SK-N-SH (cell line): ENCODE measurements around the gene CENPO. TPM values are rescaled to one million over a fixed set of nuclear protein-coding genes. Genes with fewer than 3 reads are reported as not detected.

Source experiments
- CTCF ChIA-PET: fragments of 300-600, 350-600 bp; formaldehyde crosslinking; extraction: SDS; loops from one replicate; lab custom pipeline; 2021; lab: Yijun Ruan, JAX
- POLR2A ChIA-PET: fragments of 350-600 bp; sonication (Branson Sonifier 250); formaldehyde crosslinking; extraction: SDS; loops from one replicate; lab custom pipeline; 2020; ENCODE audit warnings: antibody characterized with exemption, inconsistent platforms; lab: Yijun Ruan, JAX
- DNase-seq: peaks from one replicate; pipeline ENCODE4 v3.0.0; 2012
- H2AFZ ChIP-seq: fragments of 200-600 bp; sonication (generic); 2 replicates; pipeline ENCODE4 v1.8.1; 2016; ENCODE audit warnings: antibody characterized with exemption, mild to moderate bottlenecking, low read depth
- H3F3A ChIP-seq: fragments of 200-600 bp; sonication (generic); replicated peaks from 2 replicates; pipeline ENCODE3; 2016; ENCODE audit warnings: antibody characterized with exemption, mild to moderate bottlenecking; ENCODE audit not compliant: insufficient read depth
- H3K27ac ChIP-seq, 2 experiments: fragments of 200-500 bp in 1 of 2; fragments of 200-600 bp in 1 of 2; sonication (Bioruptor generic) in 1 of 2; sonication (generic), shearing (Covaris generic) in 1 of 2; 2 replicates each; pipeline versions ENCODE4 v1.5.1 to v1.6.1; 2014 to 2016; ENCODE audit warnings: low read depth in 2 of 2, inconsistent platforms in 1 of 2, low read length in 1 of 2, mild to moderate bottlenecking in 1 of 2, mixed read lengths in 1 of 2
- H3K27me3 ChIP-seq: fragments of 200-600 bp; sonication (generic), shearing (Covaris generic); 2 replicates; pipeline ENCODE4 v1.6.1; 2016; ENCODE audit warnings: mixed run types; ENCODE audit not compliant: insufficient read depth
- H3K36me3 ChIP-seq, 2 experiments: fragments of 200-500 bp in 1 of 2; fragments of 200-600 bp in 1 of 2; sonication (Bioruptor generic) in 1 of 2; sonication (generic) in 1 of 2; replicated peaks in 1 of 2; 2 replicates each; pipeline versions ENCODE3 to v1.5.1; 2014 to 2016; ENCODE audit warnings: low read length in 1 of 2, mild to moderate bottlenecking in 1 of 2; ENCODE audit not compliant: insufficient read depth in 2 of 2, control insufficient read depth in 1 of 2
- H3K4me1 ChIP-seq, 2 experiments: fragments of 200-500 bp in 1 of 2; fragments of 200-600 bp in 1 of 2; sonication (Bioruptor generic) in 1 of 2; sonication (generic), shearing (Covaris generic) in 1 of 2; 2 replicates each; pipeline versions ENCODE4 v1.5.1 to v1.6.1; 2014 to 2016; ENCODE audit warnings: low read depth in 1 of 2, low read length in 1 of 2, mixed run types in 1 of 2; ENCODE audit not compliant: insufficient read depth in 2 of 2, control insufficient read depth in 1 of 2
- H3K4me2 ChIP-seq: fragments of 200-600 bp; sonication (generic), shearing (Covaris generic); 2 replicates; pipeline ENCODE4 v1.6.1; 2017; ENCODE audit warnings: mixed run types
- H3K4me3 ChIP-seq, 2 experiments: fragments of 200-500 bp in 1 of 2; fragments of 200-600 bp in 1 of 2; sonication (Bioruptor generic) in 1 of 2; sonication (generic), shearing (Covaris generic) in 1 of 2; 2 replicates each; pipeline versions ENCODE4 v1.5.1 to v1.8.1; 2014 to 2016; ENCODE audit warnings: low read depth in 2 of 2, inconsistent platforms in 1 of 2, low read length in 1 of 2, mild to moderate bottlenecking in 1 of 2, mixed read lengths in 1 of 2, moderate library complexity in 1 of 2
- H3K79me2 ChIP-seq: fragments of 200-600 bp; sonication (generic); 2 replicates; pipeline ENCODE4 v1.8.1; 2017; ENCODE audit warnings: mild to moderate bottlenecking; ENCODE audit not compliant: insufficient read depth
- H3K9ac ChIP-seq: fragments of 200-600 bp; sonication (generic); 2 replicates; pipeline ENCODE4 v1.6.1; 2017; ENCODE audit warnings: mixed run types
- H3K9me2 ChIP-seq: fragments of 200-600 bp; sonication (generic); 2 replicates; pipeline ENCODE4 v1.6.1; 2017; ENCODE audit warnings: mixed run types
- H3K9me3 ChIP-seq: fragments of 200-600 bp; sonication (generic); 2 replicates; pipeline ENCODE4 v1.6.1; 2017; ENCODE audit warnings: mixed run types, mild to moderate bottlenecking, moderate library complexity
- H4K20me1 ChIP-seq: fragments of 200-600 bp; sonication (generic); 2 replicates; pipeline ENCODE4 v1.6.1; 2017; ENCODE audit warnings: mild to moderate bottlenecking, mixed run types; ENCODE audit not compliant: insufficient read depth
- ELF1 ChIP-seq: IDR thresholded peaks from 2 replicates; pipeline ENCODE4 v1.4.0; 2012
- EP300 ChIP-seq, 2 experiments: IDR thresholded peaks; 2 replicates each; pipeline versions ENCODE4 v1.4.0 to v1.6.1; 2012; ENCODE audit warnings: borderline replicate concordance in 1 of 2, low read depth in 1 of 2, low read length in 1 of 2
- EZH2phosphoT487 ChIP-seq: fragments of 200-600 bp; sonication (generic); IDR thresholded peaks from 2 replicates; pipeline ENCODE4 v1.6.1; 2017; ENCODE audit warnings: low read depth, mixed run types, mild to moderate bottlenecking, antibody characterized with exemption, moderate library complexity, borderline replicate concordance
- FOXJ3 ChIP-seq: sonication (generic); formaldehyde crosslinking; IDR thresholded peaks from 2 replicates; pipeline ENCODE4 v1.5.1; 2020; ENCODE audit warnings: mild to moderate bottlenecking, missing genetic modification reagents
- GABPA ChIP-seq: IDR thresholded peaks from 2 replicates; pipeline ENCODE4 v1.4.0; 2012; ENCODE audit warnings: low read depth, mild to moderate bottlenecking
- GATA2 ChIP-seq: sonication (generic); formaldehyde crosslinking; IDR thresholded peaks from 2 replicates; pipeline ENCODE4 v1.5.0; 2020; ENCODE audit warnings: mild to moderate bottlenecking, missing genetic modification reagents
- RAD21 ChIP-seq: IDR thresholded peaks from 2 replicates; pipeline ENCODE4 v1.6.1; 2012; ENCODE audit warnings: mild to moderate bottlenecking, low read length
- RFX5 ChIP-seq: IDR thresholded peaks from 2 replicates; pipeline ENCODE4 v1.6.1; 2012; ENCODE audit warnings: mild to moderate bottlenecking, improper control_type of control experiment, low read length
- RXRA ChIP-seq: IDR thresholded peaks from 2 replicates; pipeline ENCODE4 v1.4.0; 2012; ENCODE audit warnings: low read depth, mild to moderate bottlenecking, borderline replicate concordance
- TEAD4 ChIP-seq: IDR thresholded peaks from 2 replicates; pipeline ENCODE4 v1.4.0; 2012; ENCODE audit warnings: mild to moderate bottlenecking, borderline replicate concordance; ENCODE audit not compliant: insufficient read depth
- WGBS: methylation state at CpG from one replicate; pipeline ENCODE4 v1.1.6; 2017; ENCODE audit warnings: low lambda C conversion rate; 5-methylcytosine and 5-hydroxymethylcytosine counted together
- polyA plus RNA-seq, 3 experiments: library from polyadenylated mRNA; depleted of rRNA; stranded (reverse); fragments of >200 nt; gene quantifications; 2 replicates each; pipeline ENCODE4 v1.2.3, GENCODE V29; 2012
- TF ChIP-seq, protein P1 (sequence below): fragments of 150-350 bp; IDR thresholded peaks from 2 replicates; pipeline ENCODE4 v1.6.1; 2016; ENCODE audit warnings: mild to moderate bottlenecking, low read depth, low read length
- TF ChIP-seq, protein P2 (sequence below): IDR thresholded peaks from 2 replicates; pipeline ENCODE4; 2012
- TF ChIP-seq, protein P3 (sequence below): IDR thresholded peaks from 2 replicates; pipeline ENCODE4 v1.4.0; 2012; ENCODE audit warnings: low read depth, borderline replicate concordance
- TF ChIP-seq, protein P4 (sequence below): IDR thresholded peaks from 2 replicates; pipeline ENCODE4 v1.4.0; 2012; ENCODE audit warnings: low read depth, borderline replicate concordance
- TF ChIP-seq, protein P5 (sequence below): IDR thresholded peaks from 2 replicates; pipeline ENCODE4 v1.4.0; 2012; ENCODE audit warnings: low read depth
- TF ChIP-seq, protein P6 (sequence below): fragments of 150-350 bp; IDR thresholded peaks from 2 replicates; pipeline ENCODE4 v1.6.1; 2017; ENCODE audit warnings: antibody characterized with exemption, low read length, low read depth, borderline replicate concordance
- TF ChIP-seq, protein P7 (sequence below): fragments of 200-600 bp; sonication (generic); IDR thresholded peaks from 2 replicates; pipeline ENCODE4 v1.6.1; 2017; ENCODE audit warnings: antibody characterized with exemption, mild to moderate bottlenecking, moderate library complexity

The CENPO gene
- polyA plus RNA-seq, 1 of the 3 experiments (the other 2 are of a cell fraction) = 18.3 TPM

DNA sequence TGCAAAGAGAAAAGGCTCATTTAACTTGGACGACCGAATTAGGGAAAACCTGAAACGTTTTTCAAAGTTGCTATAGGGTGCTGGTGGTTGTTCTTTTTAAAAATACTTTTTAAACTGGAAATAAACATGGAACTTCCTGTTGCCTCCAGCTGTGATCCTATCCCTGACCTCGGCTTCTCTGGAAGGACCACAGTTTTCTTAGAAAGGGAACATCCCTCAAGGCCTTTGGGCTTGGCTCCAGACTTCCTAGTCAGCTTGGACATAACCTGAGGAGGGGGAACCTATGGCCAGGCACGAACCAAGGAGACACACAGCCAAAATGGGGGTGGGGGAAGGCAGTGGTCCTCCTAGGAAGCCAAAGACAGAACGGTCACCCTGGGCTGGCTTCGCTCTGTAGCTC is 57.7 kb downstream of the CENPO start:
- Histone ChIP-seq H3K4me1 (peaks cover 5 to 8% of the 10 kb centered on the region in 2 experiments; a peak in 2 of 4 replicates), H3K27ac (no peak overlapping the region), H3K4me2 (no peak overlapping the region), H4K20me1 (no peaks in the 10 kb centered on the region), H3K79me2 (no peaks in the 10 kb centered on the region), H2AFZ (no peak overlapping the region), H3F3A (no peaks in the 10 kb centered on the region), H3K9me3 (no peaks in the 10 kb centered on the region), H3K9ac (no peak overlapping the region), H3K27me3 (no peaks in the 10 kb centered on the region), H3K4me3 (no peak overlapping the region), H3K36me3 (no peaks in the 10 kb centered on the region), H3K9me2 (no peaks in the 10 kb centered on the region)
- no peak for DNase-seq
- TF ChIP-seq, protein P1, sequence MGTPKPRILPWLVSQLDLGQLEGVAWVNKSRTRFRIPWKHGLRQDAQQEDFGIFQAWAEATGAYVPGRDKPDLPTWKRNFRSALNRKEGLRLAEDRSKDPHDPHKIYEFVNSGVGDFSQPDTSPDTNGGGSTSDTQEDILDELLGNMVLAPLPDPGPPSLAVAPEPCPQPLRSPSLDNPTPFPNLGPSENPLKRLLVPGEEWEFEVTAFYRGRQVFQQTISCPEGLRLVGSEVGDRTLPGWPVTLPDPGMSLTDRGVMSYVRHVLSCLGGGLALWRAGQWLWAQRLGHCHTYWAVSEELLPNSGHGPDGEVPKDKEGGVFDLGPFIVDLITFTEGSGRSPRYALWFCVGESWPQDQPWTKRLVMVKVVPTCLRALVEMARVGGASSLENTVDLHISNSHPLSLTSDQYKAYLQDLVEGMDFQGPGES = no peak
- no peak for TF ChIP-seq ELF1
- no peak for TF ChIP-seq FOXJ3 (CRISPR knock-in tag)
- TF ChIP-seq, protein P2, sequence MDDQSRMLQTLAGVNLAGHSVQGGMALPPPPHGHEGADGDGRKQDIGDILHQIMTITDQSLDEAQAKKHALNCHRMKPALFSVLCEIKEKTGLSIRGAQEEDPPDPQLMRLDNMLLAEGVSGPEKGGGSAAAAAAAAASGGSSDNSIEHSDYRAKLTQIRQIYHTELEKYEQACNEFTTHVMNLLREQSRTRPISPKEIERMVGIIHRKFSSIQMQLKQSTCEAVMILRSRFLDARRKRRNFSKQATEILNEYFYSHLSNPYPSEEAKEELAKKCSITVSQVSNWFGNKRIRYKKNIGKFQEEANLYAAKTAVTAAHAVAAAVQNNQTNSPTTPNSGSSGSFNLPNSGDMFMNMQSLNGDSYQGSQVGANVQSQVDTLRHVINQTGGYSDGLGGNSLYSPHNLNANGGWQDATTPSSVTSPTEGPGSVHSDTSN = no peak
- no peak for TF ChIP-seq EZH2phosphoT487
- no peak for TF ChIP-seq RFX5
- TF ChIP-seq GATA2 (CRISPR knock-in tag) = no peak
- TF ChIP-seq EP300 (IDR thresholded peaks at IDR 0.05; ENCODE audit: borderline replicate concordance in 1 of 2, low read depth in 1 of 2, low read length in 1 of 2) = no peak
- no peak for TF ChIP-seq RXRA
- TF ChIP-seq, protein P3, sequence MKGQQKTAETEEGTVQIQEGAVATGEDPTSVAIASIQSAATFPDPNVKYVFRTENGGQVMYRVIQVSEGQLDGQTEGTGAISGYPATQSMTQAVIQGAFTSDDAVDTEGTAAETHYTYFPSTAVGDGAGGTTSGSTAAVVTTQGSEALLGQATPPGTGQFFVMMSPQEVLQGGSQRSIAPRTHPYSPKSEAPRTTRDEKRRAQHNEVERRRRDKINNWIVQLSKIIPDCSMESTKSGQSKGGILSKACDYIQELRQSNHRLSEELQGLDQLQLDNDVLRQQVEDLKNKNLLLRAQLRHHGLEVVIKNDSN = no peak
- no peak for TF ChIP-seq GABPA
- TF ChIP-seq, protein P4, sequence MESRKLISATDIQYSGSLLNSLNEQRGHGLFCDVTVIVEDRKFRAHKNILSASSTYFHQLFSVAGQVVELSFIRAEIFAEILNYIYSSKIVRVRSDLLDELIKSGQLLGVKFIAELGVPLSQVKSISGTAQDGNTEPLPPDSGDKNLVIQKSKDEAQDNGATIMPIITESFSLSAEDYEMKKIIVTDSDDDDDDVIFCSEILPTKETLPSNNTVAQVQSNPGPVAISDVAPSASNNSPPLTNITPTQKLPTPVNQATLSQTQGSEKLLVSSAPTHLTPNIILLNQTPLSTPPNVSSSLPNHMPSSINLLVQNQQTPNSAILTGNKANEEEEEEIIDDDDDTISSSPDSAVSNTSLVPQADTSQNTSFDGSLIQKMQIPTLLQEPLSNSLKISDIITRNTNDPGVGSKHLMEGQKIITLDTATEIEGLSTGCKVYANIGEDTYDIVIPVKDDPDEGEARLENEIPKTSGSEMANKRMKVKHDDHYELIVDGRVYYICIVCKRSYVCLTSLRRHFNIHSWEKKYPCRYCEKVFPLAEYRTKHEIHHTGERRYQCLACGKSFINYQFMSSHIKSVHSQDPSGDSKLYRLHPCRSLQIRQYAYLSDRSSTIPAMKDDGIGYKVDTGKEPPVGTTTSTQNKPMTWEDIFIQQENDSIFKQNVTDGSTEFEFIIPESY = no peak
- no peak for TF ChIP-seq TEAD4
- TF ChIP-seq, protein P5, sequence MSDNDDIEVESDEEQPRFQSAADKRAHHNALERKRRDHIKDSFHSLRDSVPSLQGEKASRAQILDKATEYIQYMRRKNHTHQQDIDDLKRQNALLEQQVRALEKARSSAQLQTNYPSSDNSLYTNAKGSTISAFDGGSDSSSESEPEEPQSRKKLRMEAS = no peak
- no peak for TF ChIP-seq RAD21
- TF ChIP-seq, protein P6, sequence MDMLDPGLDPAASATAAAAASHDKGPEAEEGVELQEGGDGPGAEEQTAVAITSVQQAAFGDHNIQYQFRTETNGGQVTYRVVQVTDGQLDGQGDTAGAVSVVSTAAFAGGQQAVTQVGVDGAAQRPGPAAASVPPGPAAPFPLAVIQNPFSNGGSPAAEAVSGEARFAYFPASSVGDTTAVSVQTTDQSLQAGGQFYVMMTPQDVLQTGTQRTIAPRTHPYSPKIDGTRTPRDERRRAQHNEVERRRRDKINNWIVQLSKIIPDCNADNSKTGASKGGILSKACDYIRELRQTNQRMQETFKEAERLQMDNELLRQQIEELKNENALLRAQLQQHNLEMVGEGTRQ = no peak
- TF ChIP-seq, protein P7, sequence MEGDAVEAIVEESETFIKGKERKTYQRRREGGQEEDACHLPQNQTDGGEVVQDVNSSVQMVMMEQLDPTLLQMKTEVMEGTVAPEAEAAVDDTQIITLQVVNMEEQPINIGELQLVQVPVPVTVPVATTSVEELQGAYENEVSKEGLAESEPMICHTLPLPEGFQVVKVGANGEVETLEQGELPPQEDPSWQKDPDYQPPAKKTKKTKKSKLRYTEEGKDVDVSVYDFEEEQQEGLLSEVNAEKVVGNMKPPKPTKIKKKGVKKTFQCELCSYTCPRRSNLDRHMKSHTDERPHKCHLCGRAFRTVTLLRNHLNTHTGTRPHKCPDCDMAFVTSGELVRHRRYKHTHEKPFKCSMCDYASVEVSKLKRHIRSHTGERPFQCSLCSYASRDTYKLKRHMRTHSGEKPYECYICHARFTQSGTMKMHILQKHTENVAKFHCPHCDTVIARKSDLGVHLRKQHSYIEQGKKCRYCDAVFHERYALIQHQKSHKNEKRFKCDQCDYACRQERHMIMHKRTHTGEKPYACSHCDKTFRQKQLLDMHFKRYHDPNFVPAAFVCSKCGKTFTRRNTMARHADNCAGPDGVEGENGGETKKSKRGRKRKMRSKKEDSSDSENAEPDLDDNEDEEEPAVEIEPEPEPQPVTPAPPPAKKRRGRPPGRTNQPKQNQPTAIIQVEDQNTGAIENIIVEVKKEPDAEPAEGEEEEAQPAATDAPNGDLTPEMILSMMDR = no peak
- ChIA-PET CTCF (interaction anchor here (0.9 to 1.4 kb wide), 4 partner anchors 23 to 441 kb away, joined by 3 to 4 read pairs (median 3); no protein-coding TSS in a partner anchor), POLR2A (no interaction called here)
- 89% methylated on average over 7 of the region's 7 CpGs for WGBS
